H9 (cell line): ENCODE results near the gene SPINT2. TPM values are rescaled to one million over a fixed set of nuclear protein-coding genes. Genes with fewer than 3 reads are reported as not detected.
A peak's percentile ranks its signal among the peaks of the same experiment; 100 is the strongest.

Experiments used
- DNase-seq: peaks from one replicate; pipeline ENCODE4 v3.0.0-alpha.2; 2017
- H2AFZ ChIP-seq: one replicate; pipeline ENCODE4 v1.6.1; 2013; ENCODE audit warnings: mild to moderate bottlenecking, low read length, control low read depth, moderate library complexity
- H2AK5ac ChIP-seq: 2 replicates; pipeline ENCODE4 v1.6.1; 2013; ENCODE audit warnings: low read length, control low read depth, mixed read lengths; ENCODE audit not compliant: insufficient read length
- H2BK120ac ChIP-seq: one replicate; pipeline ENCODE4 v1.6.1; 2013; ENCODE audit warnings: low read depth, mild to moderate bottlenecking, low read length, control low read depth, inconsistent platforms; ENCODE audit not compliant: poor library complexity, severe bottlenecking
- H2BK12ac ChIP-seq: 2 replicates; pipeline ENCODE4 v1.6.1; 2013; ENCODE audit warnings: low read length, control low read depth, mixed read lengths, low read depth; ENCODE audit not compliant: insufficient read length
- H2BK15ac ChIP-seq: 2 replicates; pipeline ENCODE4 v1.6.1; 2013; ENCODE audit warnings: low read depth, low read length, control low read depth
- H2BK20ac ChIP-seq: one replicate; pipeline ENCODE4 v1.6.1; 2013; ENCODE audit warnings: low read depth, mild to moderate bottlenecking, low read length, control low read depth, inconsistent platforms; ENCODE audit not compliant: poor library complexity, severe bottlenecking
- H2BK5ac ChIP-seq: 2 replicates; pipeline ENCODE4 v1.6.1; 2013; ENCODE audit warnings: low read length, control low read depth, mixed read lengths; ENCODE audit not compliant: insufficient read length
- H3K14ac ChIP-seq: 2 replicates; pipeline ENCODE4 v1.6.1; 2013; ENCODE audit warnings: low read length, control low read depth; ENCODE audit not compliant: insufficient read depth
- H3K18ac ChIP-seq: 2 replicates; pipeline ENCODE4 v1.6.1; 2013; ENCODE audit warnings: low read depth, mild to moderate bottlenecking, mixed read lengths, low read length, control low read depth; ENCODE audit not compliant: insufficient read length
- H3K23ac ChIP-seq: 2 replicates; pipeline ENCODE4 v1.6.1; 2013; ENCODE audit warnings: low read length, control low read depth, mixed read lengths, low read depth; ENCODE audit not compliant: insufficient read length
- H3K23me2 ChIP-seq: 2 replicates; pipeline ENCODE4 v1.6.1; 2013; ENCODE audit warnings: low read depth, mild to moderate bottlenecking, mixed read lengths, low read length, control low read depth; ENCODE audit not compliant: insufficient read length, poor library complexity, severe bottlenecking
- H3K27ac ChIP-seq: 2 replicates; pipeline ENCODE4 v1.5.1; 2013; ENCODE audit warnings: low read length, control low read depth, mixed read lengths, low read depth; ENCODE audit not compliant: insufficient read length
- H3K27me3 ChIP-seq: 2 replicates; pipeline ENCODE4 v1.6.1; 2013; ENCODE audit warnings: low read length, control low read depth, inconsistent platforms; ENCODE audit not compliant: insufficient read depth
- H3K4ac ChIP-seq: 2 replicates; pipeline ENCODE4 v1.6.1; 2013; ENCODE audit warnings: low read depth, mild to moderate bottlenecking, control low read depth, inconsistent platforms, low read length, moderate library complexity
- H3K4me1 ChIP-seq: 2 replicates; pipeline ENCODE4 v1.6.1; 2013; ENCODE audit warnings: low read length, control low read depth, inconsistent platforms; ENCODE audit not compliant: insufficient read depth
- H3K4me2 ChIP-seq: 2 replicates; pipeline ENCODE4 v1.6.1; 2013; ENCODE audit warnings: low read length, control low read depth, mixed read lengths; ENCODE audit not compliant: insufficient read length, insufficient read depth
- H3K56ac ChIP-seq: 2 replicates; pipeline ENCODE4 v1.6.1; 2013; ENCODE audit warnings: low read depth, mild to moderate bottlenecking, mixed read lengths, low read length, control low read depth; ENCODE audit not compliant: insufficient read length
- H3K79me1 ChIP-seq: 2 replicates; pipeline ENCODE4 v1.6.1; 2013; ENCODE audit warnings: low read depth, mild to moderate bottlenecking, moderate library complexity, low read length, control low read depth, inconsistent platforms; ENCODE audit not compliant: insufficient read depth, poor library complexity, severe bottlenecking
- H3K79me2 ChIP-seq: 2 replicates; pipeline ENCODE4 v1.6.1; 2013; ENCODE audit warnings: low read length, control low read depth, inconsistent platforms; ENCODE audit not compliant: insufficient read depth
- H3K9ac ChIP-seq: 2 replicates; pipeline ENCODE4 v1.6.1; 2013; ENCODE audit warnings: low read length, control low read depth, mixed read lengths; ENCODE audit not compliant: insufficient read length; ENCODE audit errors: extremely low read depth
- H3K9me3 ChIP-seq: one replicate; pipeline ENCODE4 v1.6.1; 2013; ENCODE audit warnings: low read depth, low read length, inconsistent platforms; ENCODE audit not compliant: control insufficient read depth
- H3T11ph ChIP-seq: one replicate; pipeline ENCODE4 v1.6.1; 2013; ENCODE audit warnings: mild to moderate bottlenecking, low read length, control low read depth, inconsistent platforms
- H4K20me1 ChIP-seq: one replicate; pipeline ENCODE4 v1.6.1; 2013; ENCODE audit not compliant: control insufficient read depth, insufficient read length, insufficient read depth
- H4K5ac ChIP-seq: 2 replicates; pipeline ENCODE4 v1.6.1; 2013; ENCODE audit warnings: low read depth, mild to moderate bottlenecking, mixed read lengths, low read length, control low read depth; ENCODE audit not compliant: insufficient read length
- H4K8ac ChIP-seq: replicated peaks from 2 replicates; pipeline ENCODE4 v1.6.1; 2013; ENCODE audit warnings: low read length, control low read depth, mixed read lengths, low read depth; ENCODE audit not compliant: insufficient read length
- H4K91ac ChIP-seq: 2 replicates; pipeline ENCODE4 v1.6.1; 2013; ENCODE audit warnings: low read depth, mild to moderate bottlenecking, moderate library complexity, mixed read lengths, low read length, control low read depth; ENCODE audit not compliant: insufficient read length
- H3K27ac Mint-ChIP-seq, 3 experiments: 2 replicates in 2 of 3; 3 replicates in 1 of 3; pipeline ENCODE4 v1.8.0; 2020 to 2021; ENCODE audit warnings: mixed read lengths in 3 of 3, mild to moderate bottlenecking in 1 of 3, moderate library complexity in 1 of 3
- H3K27me3 Mint-ChIP-seq: 2 replicates; pipeline ENCODE4 v1.8.0; 2021; ENCODE audit warnings: low read depth, mild to moderate bottlenecking, moderate library complexity, mixed read lengths
- H3K36me3 Mint-ChIP-seq, 3 experiments: 2 replicates in 2 of 3; 3 replicates in 1 of 3; pipeline ENCODE4 v1.8.0; 2020 to 2021; ENCODE audit warnings: low read depth in 3 of 3, mixed read lengths in 3 of 3; ENCODE audit not compliant: insufficient read depth in 1 of 3
- H3K4me1 Mint-ChIP-seq, 2 experiments: 2 replicates each; pipeline ENCODE4 v1.8.0; 2020; ENCODE audit warnings: mixed read lengths in 2 of 2
- H3K4me3 Mint-ChIP-seq, 2 experiments: 2 replicates in 1 of 2; 3 replicates in 1 of 2; pipeline ENCODE4 v1.8.0; 2020 to 2021; ENCODE audit warnings: mild to moderate bottlenecking in 2 of 2, mixed read lengths in 2 of 2, moderate library complexity in 1 of 2
- H3K9me3 Mint-ChIP-seq, 2 experiments: 2 replicates in 1 of 2; 3 replicates in 1 of 2; pipeline ENCODE4 v1.8.0; 2020; ENCODE audit warnings: mild to moderate bottlenecking in 2 of 2, mixed read lengths in 2 of 2, moderate library complexity in 1 of 2
- CTCF ChIP-seq: fragments of 200-600 bp; sonication (generic); conservative IDR thresholded peaks from 3 replicates; pipeline ENCODE4 v1.8.0; 2021; ENCODE audit warnings: antibody characterized with exemption, mild to moderate bottlenecking
- WGBS: extraction: QIAGEN DNeasy Blood & Tissue Kit; methylation state at CpG from one replicate; pipeline ENCODE4 v1.1.7; 2013; ENCODE audit warnings: missing lambda C conversion rate, low lambda C conversion rate, mixed read lengths; ENCODE audit not compliant: insufficient read length; ENCODE audit errors: extremely low coverage; 5-methylcytosine and 5-hydroxymethylcytosine counted together
- total RNA-seq: library from RNA; stranded (reverse); gene quantifications from 2 replicates; pipeline ENCODE4 v1.2.1, GENCODE V29; 2021

The SPINT2 gene
- total RNA-seq, 1 experiment from 2014 or later = 283 TPM

GRCh38 chr19:38268539-38268938, 4.2 kb downstream of the SPINT2 start:
- peaks cover 2 to 20% (median 19%) of the 10 kb centered on the region in 3 experiments; a peak in 5 of 7 replicates for H3K36me3 Mint-ChIP-seq
- H3K23ac ChIP-seq = no peak overlapping the region
- no peak overlapping the region for H3T11ph ChIP-seq
- H3K4me3 Mint-ChIP-seq = peak overlapping the region in 1 of 2 experiments; percentile 100; a peak in 2 of 5 replicates
- no peak overlapping the region for H4K5ac ChIP-seq
- no peak overlapping the region for H2AFZ ChIP-seq
- H3K27me3 ChIP-seq = no peaks in the 10 kb centered on the region
- H3K23me2 ChIP-seq = peaks cover 11% of the 10 kb centered on the region
- H3K79me2 ChIP-seq = peaks cover 45% of the 10 kb centered on the region
- no peaks in the 10 kb centered on the region for H4K20me1 ChIP-seq
- no peak overlapping the region for H3K18ac ChIP-seq
- H3K9me3 ChIP-seq = no peaks in the 10 kb centered on the region
- no peak overlapping the region for H3K14ac ChIP-seq
- H3K4me2 ChIP-seq = no peak overlapping the region
- peaks cover 58 to 60% of the 10 kb centered on the region in 2 experiments for H3K4me1 Mint-ChIP-seq
- H4K91ac ChIP-seq = no peak overlapping the region
- peak overlapping the region; percentile 38 to 94 (median 74); a peak in 2 of 7 replicates for H3K27ac Mint-ChIP-seq
- no peak overlapping the region for H3K56ac ChIP-seq
- H2BK20ac ChIP-seq = no peak overlapping the region
- H2BK12ac ChIP-seq = no peak overlapping the region
- no peaks in the 10 kb centered on the region for H3K27me3 Mint-ChIP-seq
- no peak overlapping the region for H2BK5ac ChIP-seq
- H2BK15ac ChIP-seq = no peak overlapping the region
- H3K27ac ChIP-seq = no peak overlapping the region
- H2BK120ac ChIP-seq = no peak overlapping the region
- H3K4me1 ChIP-seq = peaks cover 12% of the 10 kb centered on the region; the same call in 1 of the 2 replicates
- peaks cover 17% of the 10 kb centered on the region for H3K79me1 ChIP-seq
- no peak overlapping the region for H3K9ac ChIP-seq
- H3K4ac ChIP-seq = no peak overlapping the region
- H2AK5ac ChIP-seq = no peak overlapping the region
- no peak for TF ChIP-seq CTCF
- H4K8ac ChIP-seq = no peak overlapping the region
- no peaks in the 10 kb centered on the region; a peak in 2 of 5 replicates for H3K9me3 Mint-ChIP-seq
- no peak for DNase-seq
- WGBS = no CpG with 5 or more reads among the region's 8 CpGs
